Pancreas (tissue), 10 donors: ENCODE measurements around the gene DHX32. TPM values are rescaled to one million over a fixed set of nuclear protein-coding genes. Genes with fewer than 3 reads are reported as not detected.

ENCODE experiments used
- ATAC-seq, 4 donors: fragments of 200-7000 bp; cut with Tn5 transposase; one replicate each; pipeline versions ENCODE4 v1.8.0 to v1.9.1; 2020; ENCODE audit warnings: mild to moderate bottlenecking in 4 of 4, moderate library complexity in 4 of 4
- DNase-seq, 6 donors: peaks; one replicate each; pipeline ENCODE4 v3.0.0-alpha.2; 2020
- FAIRE-seq: peaks from 2 replicates; lab custom pipeline; 2012; peaks lifted over from hg19 to GRCh38; lab: Jason Lieb, UNC
- H3K27ac ChIP-seq, 4 donors: fragments of 200-600 bp; sonication (generic); 1 replicate in 3 of 4; 2 replicates in 1 of 4; pipeline versions ENCODE4 v1.5.0 to v1.8.0; 2020
- H3K27me3 ChIP-seq, 4 donors: fragments of 200-600 bp; one replicate each; pipeline ENCODE4 v1.8.0; 2021
- H3K36me3 ChIP-seq, 3 donors: fragments of 200-600 bp; sonication (generic) in 1 of 3; one replicate each; pipeline versions ENCODE4 v1.5.0 to v1.8.0; 2020 to 2021
- H3K4me1 ChIP-seq, 3 donors: fragments of 200-600 bp; one replicate each; pipeline ENCODE4 v1.8.0; 2021
- H3K4me3 ChIP-seq, 4 donors: fragments of 200-600 bp; sonication (generic) in 2 of 4; one replicate each; pipeline versions ENCODE4 v1.5.0 to v1.8.0; 2020 to 2021
- H3K9me3 ChIP-seq, 4 donors: fragments of 200-600 bp; one replicate each; pipeline ENCODE4 v1.8.0; 2021
- WGBS, 2 donors: extraction: QIAGEN DNeasy Blood & Tissue Kit; methylation state at CpG; one replicate each; pipeline ENCODE4 v1.1.7; 2013; 5-methylcytosine and 5-hydroxymethylcytosine counted together
- intact Hi-C, 3 donors: fragments of 100-400 bp; cut with DNase I; formaldehyde crosslinking; loops; one replicate each; pipeline versions ENCODE4 v1.11.1 to v1.14.2; 2022
- polyA plus RNA-seq, 2 donors: library from polyadenylated mRNA; stranded (reverse); fragments of 200-250 nt; gene quantifications; one replicate each; pipeline ENCODE4 v1.2.3, GENCODE V29; 2013
- total RNA-seq, 6 donors: library from RNA; stranded (reverse); fragmentation: NEBNext Ultra II Directional in 4 of 6; extraction: Animal tissue kit (Norgen Biotek cat#: 25700) in 4 of 6; gene quantifications; one replicate each; pipeline versions ENCODE4 v1.2.1 to v1.2.4, GENCODE V29; 2021 to 2023
- TF ChIP-seq, protein P1 (sequence below), 4 donors: fragments of 200-600 bp; sonication (generic) in 3 of 4; IDR thresholded peaks; one replicate each; pipeline versions ENCODE4 v1.5.0 to v1.8.0; 2021; ENCODE audit warnings: antibody characterized with exemption in 4 of 4
- donor health status: healthy with polysubstance abuse.
- donor health status: DM: no; HTN: no; CAD: no; lungs with moderate emphysema.
- donor health status: DM: no; HTN: no; CAD: no.
- donor health status: control.
- donor health status: control.
- donor health status: Bipolar disorder and iron deficiency.
- donor health status: DM: yes; HTN: yes; CAD: no.
- donor health status: DM: no; HTN: no; CAD: no.
- donor health status: DM: no; HTN: no; CAD: no.
- donor health status: DM: yes; HTN: yes; CAD: no.

The DHX32 gene
- total and polyA plus RNA-seq, 8 donors: 16.9 to 33.1 (median 24.1) TPM

DNA sequence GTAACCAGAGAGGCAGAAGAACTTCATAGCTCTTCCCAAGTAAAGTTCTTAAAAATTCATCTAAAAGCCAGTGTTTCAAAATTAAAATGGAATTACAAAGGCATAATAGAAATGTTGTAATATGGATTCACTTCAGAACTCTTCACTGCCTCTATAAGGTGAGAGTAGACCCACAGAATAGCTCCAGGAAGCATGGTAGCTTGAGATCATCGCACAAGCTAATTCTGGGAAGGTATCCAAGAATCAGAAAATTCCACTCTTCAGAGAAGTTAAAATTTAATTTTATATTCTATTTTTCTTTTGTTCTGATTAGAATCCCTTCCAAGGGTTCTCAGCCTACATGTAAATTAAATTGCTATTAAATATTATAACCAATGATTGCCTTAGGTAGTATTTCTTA, 1.5 kb upstream of the DHX32 start:
- H3K4me3 ChIP-seq: no peak overlapping the region
- peaks cover 2 to 33% (median 24%) of the 10 kb centered on the region in 3 donors for H3K4me1 ChIP-seq
- H3K9me3 ChIP-seq: no peaks in the 10 kb centered on the region
- TF ChIP-seq, protein P1, sequence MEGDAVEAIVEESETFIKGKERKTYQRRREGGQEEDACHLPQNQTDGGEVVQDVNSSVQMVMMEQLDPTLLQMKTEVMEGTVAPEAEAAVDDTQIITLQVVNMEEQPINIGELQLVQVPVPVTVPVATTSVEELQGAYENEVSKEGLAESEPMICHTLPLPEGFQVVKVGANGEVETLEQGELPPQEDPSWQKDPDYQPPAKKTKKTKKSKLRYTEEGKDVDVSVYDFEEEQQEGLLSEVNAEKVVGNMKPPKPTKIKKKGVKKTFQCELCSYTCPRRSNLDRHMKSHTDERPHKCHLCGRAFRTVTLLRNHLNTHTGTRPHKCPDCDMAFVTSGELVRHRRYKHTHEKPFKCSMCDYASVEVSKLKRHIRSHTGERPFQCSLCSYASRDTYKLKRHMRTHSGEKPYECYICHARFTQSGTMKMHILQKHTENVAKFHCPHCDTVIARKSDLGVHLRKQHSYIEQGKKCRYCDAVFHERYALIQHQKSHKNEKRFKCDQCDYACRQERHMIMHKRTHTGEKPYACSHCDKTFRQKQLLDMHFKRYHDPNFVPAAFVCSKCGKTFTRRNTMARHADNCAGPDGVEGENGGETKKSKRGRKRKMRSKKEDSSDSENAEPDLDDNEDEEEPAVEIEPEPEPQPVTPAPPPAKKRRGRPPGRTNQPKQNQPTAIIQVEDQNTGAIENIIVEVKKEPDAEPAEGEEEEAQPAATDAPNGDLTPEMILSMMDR (IDR thresholded peaks at IDR 0.05): no peak
- peak overlapping the region in 2 of 4 donors; percentile 37 to 53 for H3K27ac ChIP-seq
- FAIRE-seq (no peak), DNase-seq (no peak), ATAC-seq (peak in 3 of 4 donors; percentile 49 to 62 (median 60))
- intact Hi-C loops: no loop called here
- no peaks in the 10 kb centered on the region for H3K36me3 ChIP-seq
- 17 to 21% methylated on average over 1 of the region's 1 CpG for WGBS, 2 donors
- no peaks in the 10 kb centered on the region for H3K27me3 ChIP-seq

DNA sequence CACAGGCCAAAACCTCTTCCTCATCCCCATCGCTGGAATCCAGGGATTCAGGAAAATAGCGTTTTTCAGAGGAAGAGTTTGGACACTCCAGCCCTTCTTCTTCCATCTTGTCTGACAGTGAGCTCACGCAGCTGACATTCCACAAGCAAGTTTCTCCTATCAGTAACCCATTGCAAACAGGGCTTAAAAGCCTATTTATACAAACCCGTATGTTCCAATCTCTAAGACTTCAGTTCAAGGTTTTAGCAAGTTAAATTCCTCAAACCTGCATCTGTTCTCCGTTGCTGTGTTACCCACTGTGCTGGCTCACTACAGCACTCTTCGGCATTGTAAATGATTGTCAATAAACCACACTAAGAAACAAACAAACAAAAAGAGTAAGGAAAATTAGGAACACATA, 373 bp downstream of the DHX32 start:
- TF ChIP-seq, protein P1 (IDR thresholded peaks at IDR 0.05): no peak
- no peaks in the 10 kb centered on the region for H3K9me3 ChIP-seq
- intact Hi-C loops: no loop called here
- FAIRE-seq (no peak), DNase-seq (no peak), ATAC-seq (peak; percentile 25 to 53 (median 45))
- H3K36me3 ChIP-seq: no peaks in the 10 kb centered on the region
- H3K27ac ChIP-seq: peak overlapping the region in 2 of 4 donors; percentile 40 to 62
- H3K27me3 ChIP-seq: no peaks in the 10 kb centered on the region
- WGBS, 2 donors: 22 to 34% methylated on average over 6 of the region's 6 CpGs
- H3K4me3 ChIP-seq: no peak overlapping the region
- H3K4me1 ChIP-seq: peaks cover 0 to 33% (median 16%) of the 10 kb centered on the region in 3 donors

DNA sequence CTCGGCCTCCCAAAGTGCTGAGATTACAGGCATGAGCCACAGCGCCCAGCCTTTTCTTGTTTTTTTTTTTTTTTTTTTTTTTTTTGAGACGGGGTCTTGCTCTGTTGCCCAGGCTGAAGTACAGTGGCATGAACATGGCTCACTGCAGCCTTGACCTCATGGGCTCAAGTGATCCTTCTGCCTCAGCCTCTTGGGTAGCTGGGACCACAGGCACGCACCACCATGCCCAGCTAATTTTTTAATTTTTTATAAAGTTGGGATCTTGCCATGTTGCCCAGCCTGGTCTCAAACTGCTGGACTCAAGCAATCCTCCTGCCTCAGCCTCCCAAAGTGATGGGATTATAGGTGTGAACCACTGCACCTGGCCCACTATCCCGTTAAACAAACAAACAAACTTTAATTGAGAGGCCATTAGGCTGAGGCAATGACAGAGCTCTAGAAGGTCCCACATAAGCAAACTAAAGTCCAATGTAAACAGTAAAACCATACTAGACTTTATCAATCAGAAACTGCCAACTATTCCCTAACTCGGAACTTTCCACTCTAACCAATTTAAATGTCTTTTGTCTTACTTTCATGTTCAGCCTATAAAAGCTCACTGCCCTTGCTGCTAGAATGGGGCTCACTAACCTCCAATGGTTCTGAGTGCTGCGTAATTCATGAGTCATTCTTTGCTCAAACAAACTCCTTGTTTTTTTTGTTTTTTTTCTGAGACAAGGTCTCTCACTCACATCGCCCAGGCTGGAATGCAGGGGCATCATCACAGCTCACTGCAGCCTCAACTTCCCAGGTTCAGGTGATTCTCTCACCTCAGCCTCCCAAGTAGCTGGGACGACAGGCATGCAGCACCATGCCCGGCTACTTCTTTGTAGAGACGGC, 1.9 kb downstream of the DHX32 start:
- ATAC-seq (peak; percentile 84 to 88 (median 86)), DNase-seq (peak in 3 of 6 donors; percentile 38 to 49 (median 38)), FAIRE-seq (no peak)
- H3K4me3 ChIP-seq: no peak overlapping the region
- no peaks in the 10 kb centered on the region for H3K9me3 ChIP-seq
- intact Hi-C loops: no loop called here
- H3K27ac ChIP-seq: peak overlapping the region in 2 of 4 donors; percentile 40 to 62
- H3K27me3 ChIP-seq: no peaks in the 10 kb centered on the region
- H3K4me1 ChIP-seq: peaks cover 0 to 29% (median 16%) of the 10 kb centered on the region in 3 donors
- TF ChIP-seq, protein P1 (IDR thresholded peaks at IDR 0.05): no peak
- WGBS, 2 donors: 68 to 71% methylated on average over 11 of the region's 11 CpGs
- no peaks in the 10 kb centered on the region for H3K36me3 ChIP-seq

DNA sequence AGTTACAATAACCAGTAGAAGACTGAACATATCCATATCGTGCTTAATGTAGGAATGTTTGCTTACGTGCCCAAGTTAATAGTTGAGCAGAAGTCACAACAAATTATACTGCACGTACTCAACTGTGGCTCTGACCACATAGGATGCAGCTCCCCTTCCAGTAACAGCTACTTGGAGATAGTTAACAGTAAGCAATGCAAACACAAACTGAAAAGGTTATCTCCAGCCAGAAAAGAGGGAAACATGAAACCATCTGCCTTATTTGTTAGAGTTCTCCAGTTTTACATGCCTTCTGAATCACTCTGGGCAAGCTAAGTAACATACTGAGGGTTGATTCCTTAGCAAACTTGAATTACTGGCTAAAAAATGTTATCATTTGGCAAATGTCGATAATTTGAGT, 9.8 kb downstream of the DHX32 start:
- peak in 1 of 4 donors; percentile 22 for ATAC-seq
- Histone ChIP-seq H3K9me3 (no peaks in the 10 kb centered on the region), H3K27me3 (no peaks in the 10 kb centered on the region), H3K4me3 (no peak overlapping the region), H3K27ac (no peak overlapping the region), H3K36me3 (peaks cover 0 to 5% (median 5%) of the 10 kb centered on the region in 3 donors), H3K4me1 (peaks cover 3 to 8% (median 8%) of the 10 kb centered on the region in 3 donors)
- TF ChIP-seq, protein P1 (IDR thresholded peaks at IDR 0.05): no peak
- DNase-seq: no peak
- intact Hi-C loops: no loop called here
- no peak for FAIRE-seq
- 59 to 69% methylated on average over 4 of the region's 4 CpGs for WGBS, 2 donors
